A549 treated with Mapracorat at 1 μM for 4 hours (cell line): Measurements from ENCODE around the gene LMTK2. TPM values are rescaled to one million over a fixed set of nuclear protein-coding genes. Genes with fewer than 3 reads are reported as not detected.

Source experiments
- total RNA-seq: library from RNA; stranded (reverse); fragments of 200-300 nt; extraction: Qiagen RNA extraction; gene quantifications from 5 replicates; pipeline ENCODE4 v1.2.3, GENCODE V29; 2022

LMTK2 gene
- 8.3 to 11.1 TPM (median 9.7 TPM) in 5 replicates for total RNA-seq

DNA sequence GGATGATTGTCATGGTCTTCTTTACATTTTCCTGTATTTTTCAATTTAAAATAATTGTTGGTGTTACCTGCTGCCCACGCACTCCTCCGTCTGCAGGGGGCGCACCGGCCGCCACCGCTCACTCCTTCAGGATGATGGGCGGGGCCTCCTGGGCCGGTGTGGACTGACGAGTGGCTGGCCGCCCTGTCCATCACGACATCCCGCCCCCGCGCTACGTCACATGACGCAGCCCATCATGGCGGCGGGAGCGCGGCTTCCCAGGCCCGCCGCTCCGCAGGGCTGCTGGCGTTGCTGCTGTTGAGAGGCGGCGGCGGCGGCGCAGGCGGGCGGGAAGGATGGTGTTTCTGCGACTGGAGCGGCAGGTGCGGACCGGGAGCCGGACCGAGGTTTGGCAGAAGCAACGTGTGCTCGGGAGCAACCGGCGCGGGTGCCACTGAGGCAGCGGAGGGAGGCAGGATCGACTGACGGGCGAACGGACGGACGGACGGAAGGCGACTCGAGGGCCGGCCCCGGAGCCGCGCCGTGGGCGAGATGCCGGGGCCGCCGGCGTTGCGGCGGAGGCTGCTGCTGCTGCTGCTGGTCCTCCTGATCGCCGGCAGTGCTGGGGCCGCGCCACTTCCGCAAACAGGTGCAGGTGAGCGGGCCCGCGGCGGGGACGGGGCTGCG is at the start of gene LMTK2:
Gene LMTK2, plus strand, starts transcription at position 216 of the 666 bp plus-strand sequence. Its CDS starts 316 bp downstream, at position 532.

DNA sequence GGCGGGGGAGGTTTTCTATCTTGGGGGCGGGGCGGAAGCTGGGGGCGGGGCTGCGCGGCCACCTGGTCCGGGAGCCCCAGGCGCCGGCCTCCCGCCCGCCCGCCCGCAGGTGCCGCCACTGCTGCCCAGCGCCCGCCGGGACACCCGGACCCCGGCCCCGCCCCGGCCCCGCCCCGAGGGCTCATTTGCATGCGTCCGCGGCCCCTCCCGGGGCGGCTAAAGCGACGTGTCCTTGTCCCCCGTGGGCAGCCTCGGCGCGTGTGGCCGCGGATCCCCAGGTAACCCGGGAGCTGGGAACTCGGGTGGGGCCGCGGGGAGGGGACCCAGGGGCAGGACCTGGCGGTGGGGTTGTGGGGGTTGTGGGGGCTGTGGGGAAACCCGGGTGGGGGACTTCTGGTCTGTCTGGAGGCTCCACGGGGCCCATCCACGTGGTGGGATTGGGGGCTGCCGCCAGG is 104.6 kb downstream of the LMTK2 start, which contains the start of gene BHLHA15:
Gene BHLHA15, plus strand, starts transcription at position 219 of the 455 bp plus-strand sequence. CDS start 871 bp downstream, outside the sequence.

DNA sequence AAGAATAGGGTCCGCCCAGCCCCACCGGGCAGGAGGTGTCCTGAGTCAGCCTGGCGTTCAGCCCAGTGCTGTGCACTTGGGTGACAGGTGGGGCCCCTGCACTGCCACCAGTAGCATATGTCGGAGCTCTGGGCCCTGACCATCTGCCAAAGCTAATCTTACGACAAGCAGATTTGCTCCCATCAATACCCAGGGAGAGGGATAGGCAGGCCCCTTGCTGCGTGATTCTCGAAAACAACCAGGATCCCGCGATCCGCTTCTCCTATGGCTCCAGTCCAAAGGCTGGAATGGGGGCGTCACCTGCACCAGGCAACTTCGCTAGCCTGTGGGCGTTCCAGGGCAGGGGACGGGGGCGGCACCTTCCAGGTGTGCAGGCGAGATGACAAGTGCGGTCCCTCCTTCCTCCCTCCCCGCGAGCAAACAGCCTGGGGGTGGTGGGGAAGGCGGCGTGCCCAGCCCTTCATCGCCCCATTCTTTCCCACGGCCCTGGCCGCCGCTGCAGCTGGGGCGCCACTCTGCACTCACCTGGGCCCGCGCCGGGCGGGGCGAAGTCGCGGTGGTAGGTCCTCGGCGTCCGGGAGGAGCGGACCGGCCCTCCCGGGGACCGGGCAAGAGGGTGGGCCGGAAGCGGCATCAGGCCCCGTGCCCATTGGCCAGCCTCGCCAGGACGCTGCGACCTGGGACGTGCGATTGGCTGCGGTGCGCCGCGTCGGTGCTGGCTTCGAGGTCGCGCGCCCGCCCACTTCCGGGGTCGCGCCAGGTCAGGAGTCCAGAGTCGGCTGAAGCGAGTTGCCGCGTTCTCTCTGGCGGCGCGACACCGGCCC is 145.2 kb downstream of the LMTK2 start, which contains the start of gene TECPR1:
Gene TECPR1, minus strand, starts transcription at position 632 of the 824 bp plus-strand sequence. CDS start 6,086 bp downstream, outside the sequence.

Other genes with a start within 250 kb of the LMTK2 start
- 48.8 to 62.4 TPM (median 60.2 TPM) in 5 replicates for gene ASNS, start 234.5 kb upstream of the LMTK2 start, total RNA-seq
- not detected in 5 replicates for gene OCM2, start 116.7 kb upstream of the LMTK2 start, total RNA-seq
- 0.21 to 0.71 TPM (median 0.43 TPM) in 5 replicates for gene BHLHA15, start 104.6 kb downstream of the LMTK2 start, total RNA-seq
- gene TECPR1, start 145.4 kb downstream of the LMTK2 start, total RNA-seq, result 5.3 to 9.1 TPM (median 8.4 TPM) in 5 replicates
- gene BRI3, start 174.8 kb downstream of the LMTK2 start, total RNA-seq, result 112 to 170 TPM (median 165 TPM) in 5 replicates